ENCODE measurements around the gene MALAT1. TPM values are rescaled to one million over a fixed set of nuclear protein-coding genes. Genes with fewer than 3 reads are reported as not detected.

The MALAT1 gene
- total and polyA plus RNA-seq, 2 of the 13 experiments (the other 11 are each of a cell fraction or from before 2014, with no cell fraction given), result 143 to 1,237 TPM

GRCh38 chr11:65471447-65471891 lies 27.4 kb upstream of the MALAT1 start (continued):
- TF ChIP-seq ZXDC (CRISPR knock-in tag; IDR thresholded peaks at IDR 0.05) (no peak), FOXA3 (CRISPR knock-in tag; IDR thresholded peaks at IDR 0.05) (no peak), JUNB (CRISPR knock-in tag; IDR thresholded peaks at IDR 0.05; ENCODE audit: borderline replicate concordance) (no peak), KDM5B (CRISPR knock-in tag; IDR thresholded peaks at IDR 0.05; ENCODE audit: borderline replicate concordance) (0 out of 2 replicates have a peak, but pooled peaks have one; percentile 39), ZNF569 (CRISPR knock-in tag; IDR thresholded peaks at IDR 0.05; ENCODE audit: borderline replicate concordance) (no peak), THAP7 (CRISPR knock-in tag; IDR thresholded peaks at IDR 0.05) (no peak), THAP8 (CRISPR knock-in tag; IDR thresholded peaks at IDR 0.05; ENCODE audit: borderline replicate concordance) (no peak), CCAR2 (optimal IDR thresholded peaks at IDR 0.05; ENCODE audit: low read depth, low read length) (no peak), ZNF430 (CRISPR knock-in tag; IDR thresholded peaks at IDR 0.05) (0 out of 2 replicates have a peak, but pooled peaks have one; percentile 9), MXI1 (IDR thresholded peaks at IDR 0.05; ENCODE audit: borderline replicate concordance, low read depth, low read length) (peak; percentile 29; the same call in 1 of the 3 replicates), ZNF513 (CRISPR knock-in tag; conservative IDR thresholded peaks at IDR 0.05) (no peak), MED8 (CRISPR knock-in tag; IDR thresholded peaks at IDR 0.05; ENCODE audit: insufficient replicate concordance) (no peak), ZNF20 (CRISPR knock-in tag; IDR thresholded peaks at IDR 0.05) (no peak), KAT8 (CRISPR knock-in tag; IDR thresholded peaks at IDR 0.05) (peak; percentile 10; the same call in 1 of the 2 replicates), HDAC2 (CRISPR knock-in tag; IDR thresholded peaks at IDR 0.05) (0 out of 2 replicates have a peak, but pooled peaks have one; percentile 40), NR2F2 (IDR thresholded peaks at IDR 0.05; ENCODE audit: borderline replicate concordance, low read depth) (no peak), FOXO1 (CRISPR knock-in tag; IDR thresholded peaks at IDR 0.05) (no peak), NFIB (CRISPR knock-in tag; IDR thresholded peaks at IDR 0.05; ENCODE audit: borderline replicate concordance) (no peak), MAFG (CRISPR knock-in tag; IDR thresholded peaks at IDR 0.05) (no peak), ZNF124 (CRISPR knock-in tag; IDR thresholded peaks at IDR 0.05) (no peak), NFE2L1 (CRISPR knock-in tag; IDR thresholded peaks at IDR 0.05; ENCODE audit: borderline replicate concordance) (no peak), SCMH1 (CRISPR knock-in tag; IDR thresholded peaks at IDR 0.05; ENCODE audit: borderline replicate concordance) (no peak), ZNF496 (CRISPR knock-in tag; IDR thresholded peaks at IDR 0.05; ENCODE audit: insufficient replicate concordance) (no peak), ZNF720 (CRISPR knock-in tag; IDR thresholded peaks at IDR 0.05) (no peak), TEF (CRISPR knock-in tag; IDR thresholded peaks at IDR 0.05) (no peak), ZNF766 (CRISPR knock-in tag; IDR thresholded peaks at IDR 0.05; ENCODE audit: borderline replicate concordance) (0 out of 2 replicates have a peak, but pooled peaks have one; percentile 24)

Measured in HepG2 (cell line).